H1 (cell line): ENCODE measurements around the gene SEPTIN7. TPM values are rescaled to one million over a fixed set of nuclear protein-coding genes. Genes with fewer than 3 reads are reported as not detected.

Source experiments
- CTCF ChIA-PET: fragments of 300-600 bp; sonication (Branson Sonifier 250); formaldehyde crosslinking; loops from one replicate; lab custom pipeline; 2021; ENCODE audit not compliant: partially characterized antibody; lab: Charles Lee
- POLR2A ChIA-PET: fragments of 300-600 bp; sonication (Branson Sonifier 250); formaldehyde crosslinking; loops from one replicate; lab custom pipeline; 2021; ENCODE audit warnings: inconsistent platforms; ENCODE audit not compliant: partially characterized antibody; lab: Charles Lee
- DNase-seq, 2 experiments: peaks; one replicate each; pipeline versions ENCODE4 v3.0.0 to v3.0.0-alpha.2; 2010 to 2022; ENCODE audit warnings: low spot score in 2 of 2, low read depth in 1 of 2, mixed read lengths in 1 of 2
- FAIRE-seq: peaks from 2 replicates; lab custom pipeline; 2011; peaks lifted over from hg19 to GRCh38; lab: Jason Lieb, UNC
- H2AFZ ChIP-seq: 2 replicates; pipeline ENCODE4 v1.8.1; 2012; ENCODE audit warnings: low read length, inconsistent platforms
- H2AK5ac ChIP-seq: 2 replicates; pipeline ENCODE4 v1.6.1; 2013; ENCODE audit warnings: low read depth, low read length
- H2BK120ac ChIP-seq: replicated peaks from 2 replicates; pipeline ENCODE3; 2013; ENCODE audit warnings: low read depth, low read length, inconsistent platforms
- H2BK12ac ChIP-seq: 2 replicates; pipeline ENCODE4 v1.6.1; 2013; ENCODE audit warnings: low read depth, low read length
- H2BK15ac ChIP-seq: 2 replicates; pipeline ENCODE4 v1.6.1; 2013; ENCODE audit warnings: low read length
- H2BK20ac ChIP-seq: 2 replicates; pipeline ENCODE4 v1.6.1; 2013; ENCODE audit warnings: low read length
- H2BK5ac ChIP-seq: 2 replicates; pipeline ENCODE4 v1.6.1; 2013; ENCODE audit warnings: low read depth, low read length
- H3K14ac ChIP-seq: 2 replicates; pipeline ENCODE4 v1.6.1; 2013; ENCODE audit warnings: inconsistent platforms; ENCODE audit not compliant: insufficient read length
- H3K18ac ChIP-seq: 2 replicates; pipeline ENCODE4 v1.6.1; 2013; ENCODE audit warnings: low read length; ENCODE audit errors: extremely low read depth
- H3K23ac ChIP-seq: 2 replicates; pipeline ENCODE4 v1.6.1; 2013; ENCODE audit warnings: inconsistent platforms; ENCODE audit not compliant: insufficient read length
- H3K23me2 ChIP-seq: 2 replicates; pipeline ENCODE4 v1.6.1; 2013; ENCODE audit warnings: low read depth, low read length
- H3K27ac ChIP-seq: 2 replicates; pipeline ENCODE4 v1.6.1; 2011; ENCODE audit warnings: low read depth, low read length, inconsistent platforms
- H3K27me3 ChIP-seq, 4 experiments: replicated peaks in 1 of 4; 1 replicate in 1 of 4; 2 replicates in 3 of 4; pipeline versions ENCODE4 v1.6.1 to v1.8.1; 2011 to 2013; ENCODE audit warnings: low read length in 3 of 4, mild to moderate bottlenecking in 3 of 4, inconsistent platforms in 2 of 4, mixed read lengths in 2 of 4, moderate library complexity in 1 of 4; ENCODE audit not compliant: control insufficient read depth in 3 of 4, insufficient read depth in 3 of 4; ENCODE audit errors: extremely low read depth in 1 of 4
- H3K36me3 ChIP-seq, 4 experiments: 2 replicates each; pipeline versions ENCODE4 v1.6.1 to v1.8.1; 2011 to 2013; ENCODE audit warnings: mild to moderate bottlenecking in 4 of 4, low read length in 3 of 4, moderate library complexity in 2 of 4, control low read depth in 1 of 4, inconsistent platforms in 1 of 4; ENCODE audit not compliant: insufficient read depth in 4 of 4, control insufficient read depth in 2 of 4
- H3K4ac ChIP-seq: replicated peaks from 2 replicates; pipeline ENCODE3; 2013; ENCODE audit warnings: low read length, low read depth, mixed read lengths, inconsistent platforms; ENCODE audit not compliant: insufficient read length
- H3K4me1 ChIP-seq, 4 experiments: replicated peaks in 1 of 4; 1 replicate in 1 of 4; 2 replicates in 3 of 4; pipeline versions ENCODE4 v1.6.1 to v1.8.1; 2011 to 2013; ENCODE audit warnings: low read length in 3 of 4, inconsistent platforms in 2 of 4, mixed read lengths in 1 of 4; ENCODE audit not compliant: insufficient read depth in 4 of 4, control insufficient read depth in 3 of 4
- H3K4me2 ChIP-seq, 2 experiments: 2 replicates each; pipeline versions ENCODE4 v1.6.1 to v1.8.1; 2011 to 2013; ENCODE audit warnings: low read depth in 2 of 2, low read length in 2 of 2, control low read depth in 1 of 2, inconsistent platforms in 1 of 2, mild to moderate bottlenecking in 1 of 2; ENCODE audit not compliant: insufficient read depth in 1 of 2
- H3K4me3 ChIP-seq, 4 experiments: fragments of 200-600, 300-600 bp in 1 of 4; sonication (generic), shearing (Covaris generic), sonication (Bioruptor Twin) in 1 of 4; 2 replicates each; pipeline versions ENCODE4 v1.5.1 to v1.8.1; 2011 to 2016; ENCODE audit warnings: low read length in 4 of 4, low read depth in 3 of 4, control low read depth in 2 of 4, inconsistent platforms in 2 of 4, mild to moderate bottlenecking in 2 of 4, mixed read lengths in 1 of 4, moderate library complexity in 1 of 4; ENCODE audit not compliant: insufficient read depth in 2 of 4; ENCODE audit errors: extremely low read depth in 1 of 4
- H3K56ac ChIP-seq: replicated peaks from 2 replicates; pipeline ENCODE3; 2013; ENCODE audit warnings: low read depth, mild to moderate bottlenecking, mixed read lengths, low read length, inconsistent platforms; ENCODE audit not compliant: insufficient read length
- H3K79me1 ChIP-seq: 2 replicates; pipeline ENCODE4 v1.6.1; 2013; ENCODE audit warnings: low read depth, low read length, control low read depth
- H3K79me2 ChIP-seq, 2 experiments: 2 replicates each; pipeline versions ENCODE4 v1.6.1 to v1.8.1; 2012 to 2013; ENCODE audit warnings: low read length in 2 of 2, mild to moderate bottlenecking in 2 of 2, inconsistent platforms in 1 of 2; ENCODE audit not compliant: insufficient read depth in 2 of 2, control insufficient read depth in 1 of 2
- H3K9ac ChIP-seq, 4 experiments: replicated peaks in 1 of 4; 1 replicate in 1 of 4; 2 replicates in 3 of 4; pipeline versions ENCODE4 v1.6.1 to v1.8.1; 2011 to 2013; ENCODE audit warnings: low read depth in 3 of 4, low read length in 3 of 4, control low read depth in 2 of 4, mild to moderate bottlenecking in 2 of 4, moderate library complexity in 2 of 4, inconsistent platforms in 1 of 4; ENCODE audit errors: extremely low read depth in 1 of 4
- H3K9me3 ChIP-seq, 2 experiments: 2 replicates each; pipeline versions ENCODE4 v1.6.1 to v1.8.1; 2012 to 2013; ENCODE audit warnings: mild to moderate bottlenecking in 2 of 2, moderate library complexity in 2 of 2, control low read depth in 1 of 2, inconsistent platforms in 1 of 2, low read depth in 1 of 2, low read length in 1 of 2, mixed read lengths in 1 of 2; ENCODE audit not compliant: insufficient read depth in 2 of 2
- H4K20me1 ChIP-seq, 2 experiments: replicated peaks in 1 of 2; 2 replicates each; pipeline versions ENCODE3 to v1.8.1; 2011 to 2013; ENCODE audit warnings: inconsistent platforms in 2 of 2, low read length in 2 of 2, mild to moderate bottlenecking in 1 of 2; ENCODE audit not compliant: insufficient read depth in 2 of 2, control insufficient read depth in 1 of 2
- H4K5ac ChIP-seq: 2 replicates; pipeline ENCODE4 v1.6.1; 2013; ENCODE audit warnings: low read length, low read depth, mixed read lengths, inconsistent platforms; ENCODE audit not compliant: insufficient read length
- H4K8ac ChIP-seq: 2 replicates; pipeline ENCODE4 v1.8.0; 2013; ENCODE audit warnings: mild to moderate bottlenecking, moderate library complexity, low read length, inconsistent platforms; ENCODE audit not compliant: insufficient read depth; ENCODE audit errors: extremely low read depth
- H4K91ac ChIP-seq: replicated peaks from 2 replicates; pipeline ENCODE3; 2013; ENCODE audit warnings: low read length, mixed read lengths, inconsistent platforms; ENCODE audit not compliant: insufficient read length
- TAF1 ChIP-seq: IDR thresholded peaks from 2 replicates; pipeline ENCODE4 v1.6.1; 2011; ENCODE audit warnings: mild to moderate bottlenecking, low read depth, low read length
- WGBS, 2 experiments: shearing (Covaris generic) in 1 of 2; methylation state at CpG; one replicate each; pipeline versions ENCODE4 v1.1.6 to v1.1.7; 2013 to 2015; ENCODE audit warnings: low lambda C conversion rate in 2 of 2, mixed read lengths in 2 of 2, inconsistent platforms in 1 of 2, low coverage in 1 of 2, missing lambda C conversion rate in 1 of 2; ENCODE audit not compliant: insufficient replicate concordance in 2 of 2, insufficient coverage in 1 of 2, insufficient read length in 1 of 2; ENCODE audit errors: extremely low coverage in 1 of 2, missing lambda C conversion rate in 1 of 2; 5-methylcytosine and 5-hydroxymethylcytosine counted together
- polyA plus RNA-seq, 7 experiments: library from polyadenylated mRNA; depleted of rRNA in 3 of 7; stranded (reverse) in 5 of 7; unstranded in 2 of 7; fragments of >200 nt in 5 of 7; fragments of 200-250 nt in 2 of 7; gene quantifications; 1 replicate in 5 of 7; 2 replicates in 1 of 7; 4 replicates in 1 of 7; pipeline versions ENCODE4 v1.2.1 to v1.2.3, GENCODE V29; 2011 to 2013; ENCODE audit warnings: missing spikeins in 2 of 7, mixed read lengths in 2 of 7
- total RNA-seq: library from RNA; stranded (reverse); fragmentation: NEBNext Ultra II Directional; extraction: Animal tissue kit (Norgen Biotek cat#: 25700); gene quantifications from 2 replicates; pipeline ENCODE4 v1.2.1, GENCODE V29; 2021

The SEPTIN7 gene
- total and polyA plus RNA-seq, 2 of the 8 experiments (the other 6 are each of a cell fraction or from before 2014, with no cell fraction given), result 85.3 to 183 TPM

DNA sequence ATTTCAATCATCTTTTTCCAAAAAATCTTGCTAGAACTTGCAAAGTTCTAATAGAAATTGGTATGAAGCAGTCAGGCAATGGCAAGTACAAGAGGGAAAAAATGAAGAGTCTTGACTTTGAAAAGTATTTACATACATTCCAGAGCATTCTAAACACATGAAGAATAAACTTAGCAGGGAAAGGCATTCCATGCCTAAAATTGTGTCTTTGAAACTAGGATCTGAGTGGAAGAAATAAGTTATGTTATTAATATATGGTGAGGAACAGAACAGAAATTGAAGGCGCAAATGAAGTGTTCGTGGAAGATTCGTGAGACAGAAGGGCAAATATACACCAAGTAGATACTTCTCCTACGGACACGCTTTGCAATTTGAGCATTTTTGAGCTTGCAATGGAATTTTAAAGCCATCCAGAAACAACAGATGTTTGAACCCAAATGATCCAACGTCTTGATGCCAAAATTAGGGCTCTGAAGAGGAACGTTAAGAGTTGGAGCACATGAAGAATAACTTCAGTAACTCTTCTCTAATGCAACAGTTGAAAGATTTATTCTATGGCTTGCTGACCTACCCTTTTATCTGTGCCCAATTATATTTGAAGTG lies 40.6 kb upstream of the SEPTIN7 start:
- Histone ChIP-seq H4K20me1 (no peaks in the 10 kb centered on the region), H3K14ac (no peak overlapping the region), H4K91ac (no peak overlapping the region), H3K36me3 (no peaks in the 10 kb centered on the region), H3K56ac (no peak overlapping the region), H3K27me3 (no peaks in the 10 kb centered on the region), H3K23me2 (no peaks in the 10 kb centered on the region; the same call in 1 of the 2 replicates), H2AK5ac (no peak overlapping the region), H4K8ac (no peak overlapping the region), H2BK15ac (no peak overlapping the region), H3K79me1 (no peaks in the 10 kb centered on the region), H2BK12ac (no peak overlapping the region), H3K9me3 (no peaks in the 10 kb centered on the region), H2BK20ac (no peak overlapping the region), H3K4me3 (no peak overlapping the region), H3K4ac (no peak overlapping the region), H3K23ac (no peak overlapping the region), H3K18ac (no peak overlapping the region), H3K9ac (no peak overlapping the region), H2AFZ (no peak overlapping the region), H3K79me2 (no peaks in the 10 kb centered on the region), H2BK120ac (no peak overlapping the region), H3K27ac (no peak overlapping the region), H4K5ac (no peak overlapping the region), H3K4me2 (no peak overlapping the region), H2BK5ac (no peak overlapping the region), H3K4me1 (no peaks in the 10 kb centered on the region; a peak in 1 of 7 replicates)
- ChIA-PET CTCF (interaction anchor here (0.9 to 1.0 kb wide), 2 partner anchors 8 to 13 kb away, joined by 3 read pairs; no protein-coding TSS in a partner anchor), POLR2A (no interaction called here)
- no peak for FAIRE-seq
- no peak for DNase-seq
- WGBS, 2 experiments, result 87 to 100% methylated on average over 1 to 7 of the region's 7 CpGs
- no peak for TF ChIP-seq TAF1
